ENCODE measurements around the gene ATP9B. TPM values are rescaled to one million over a fixed set of nuclear protein-coding genes. Genes with fewer than 3 reads are reported as not detected.

Gene ATP9B
- polyA plus RNA-seq, 4 donors, result 4.3 to 19.6 (median 12.2) TPM

GRCh38 chr18:79246309-79247108 is 177.3 kb downstream of the ATP9B start:
- Histone ChIP-seq H3K27me3 (ENCODE audit: control insufficient read depth in 3 of 3, insufficient read depth in 3 of 3, low read length in 3 of 3) (no peaks in the 10 kb centered on the region), H3K9me3 (ENCODE audit: control insufficient read depth in 2 of 2, insufficient read depth in 1 of 2, low read depth in 1 of 2, low read length in 1 of 2) (no peaks in the 10 kb centered on the region), H3K36me3 (ENCODE audit: control insufficient read depth in 3 of 3, insufficient read depth in 2 of 3, low read depth in 1 of 3, low read length in 3 of 3) (peaks cover 0 to 3% (median 0%) of the 10 kb centered on the region in 3 donors), H3K27ac (ENCODE audit: low read depth in 1 of 3, low read length in 2 of 3) (no peak overlapping the region), H3K4me1 (ENCODE audit: control insufficient read depth in 3 of 3, insufficient read depth in 2 of 3, low read depth in 1 of 3, low read length in 2 of 3) (no peaks in the 10 kb centered on the region), H3K4me3 (ENCODE audit: low read depth in 1 of 3, low read length in 3 of 3) (no peak overlapping the region)
- 21 to 24% (median 24%) methylated on average over 30 to 31 of the region's 31 CpGs for WGBS, 3 donors
- DNase-seq (peak; percentile 68 to 84), FAIRE-seq (no peak)

GRCh38 chr18:79248495-79249060 is 179.4 kb downstream of the ATP9B start:
- Histone ChIP-seq H3K4me3 (ENCODE audit: low read depth in 1 of 3, low read length in 3 of 3) (no peak overlapping the region), H3K27me3 (ENCODE audit: control insufficient read depth in 3 of 3, insufficient read depth in 3 of 3, low read length in 3 of 3) (no peaks in the 10 kb centered on the region), H3K9me3 (ENCODE audit: control insufficient read depth in 2 of 2, insufficient read depth in 1 of 2, low read depth in 1 of 2, low read length in 1 of 2) (no peaks in the 10 kb centered on the region), H3K27ac (ENCODE audit: low read depth in 1 of 3, low read length in 2 of 3) (no peak overlapping the region), H3K4me1 (ENCODE audit: control insufficient read depth in 3 of 3, insufficient read depth in 2 of 3, low read depth in 1 of 3, low read length in 2 of 3) (no peaks in the 10 kb centered on the region), H3K36me3 (ENCODE audit: control insufficient read depth in 3 of 3, insufficient read depth in 2 of 3, low read depth in 1 of 3, low read length in 3 of 3) (peaks cover 0 to 6% (median 0%) of the 10 kb centered on the region in 3 donors)
- no peak for FAIRE-seq
- no peak for DNase-seq
- WGBS, 3 donors, result 85 to 94% (median 92%) methylated on average over 9 of the region's 9 CpGs

GRCh38 chr18:79250301-79250981 is 181.2 kb downstream of the ATP9B start:
- no peak overlapping the region for H3K4me3 ChIP-seq (ENCODE audit: low read depth in 1 of 3, low read length in 3 of 3)
- no peaks in the 10 kb centered on the region for H3K27me3 ChIP-seq (ENCODE audit: control insufficient read depth in 3 of 3, insufficient read depth in 3 of 3, low read length in 3 of 3)
- peaks cover 0 to 14% (median 0%) of the 10 kb centered on the region in 3 donors for H3K36me3 ChIP-seq (ENCODE audit: control insufficient read depth in 3 of 3, insufficient read depth in 2 of 3, low read depth in 1 of 3, low read length in 3 of 3)
- H3K27ac ChIP-seq (ENCODE audit: low read depth in 1 of 3, low read length in 2 of 3), result no peak overlapping the region
- FAIRE-seq, result no peak
- no peak for DNase-seq
- H3K9me3 ChIP-seq (ENCODE audit: control insufficient read depth in 2 of 2, insufficient read depth in 1 of 2, low read depth in 1 of 2, low read length in 1 of 2), result no peaks in the 10 kb centered on the region
- WGBS, 3 donors, result 92 to 96% (median 93%) methylated on average over 12 of the region's 12 CpGs
- H3K4me1 ChIP-seq (ENCODE audit: control insufficient read depth in 3 of 3, insufficient read depth in 2 of 3, low read depth in 1 of 3, low read length in 2 of 3), result no peaks in the 10 kb centered on the region

DNA sequence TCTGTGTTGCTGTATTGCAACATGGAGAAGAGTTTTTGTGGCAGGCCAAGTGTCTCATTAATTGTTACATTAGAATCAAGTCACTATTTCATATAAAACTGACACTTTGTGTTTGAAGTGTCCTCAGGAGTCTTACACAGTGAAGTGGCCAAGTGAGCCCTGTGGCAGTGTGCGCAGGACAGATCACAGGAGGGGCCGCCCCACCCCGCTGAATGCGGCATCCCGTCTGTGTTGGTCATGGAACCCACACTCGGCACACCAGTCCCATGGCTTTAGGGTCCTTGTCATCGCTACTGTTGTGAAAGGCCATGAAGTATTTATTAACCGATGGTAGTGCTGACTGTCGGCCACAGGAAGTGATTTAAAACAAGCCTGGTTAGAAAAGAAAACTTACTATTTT is 181.8 kb downstream of the ATP9B start:
- no peak overlapping the region for H3K27ac ChIP-seq (ENCODE audit: low read depth in 1 of 3, low read length in 2 of 3)
- peaks cover 0 to 14% (median 0%) of the 10 kb centered on the region in 3 donors for H3K36me3 ChIP-seq (ENCODE audit: control insufficient read depth in 3 of 3, insufficient read depth in 2 of 3, low read depth in 1 of 3, low read length in 3 of 3)
- H3K4me1 ChIP-seq (ENCODE audit: control insufficient read depth in 3 of 3, insufficient read depth in 2 of 3, low read depth in 1 of 3, low read length in 2 of 3), result no peaks in the 10 kb centered on the region
- DNase-seq (no peak), FAIRE-seq (no peak)
- no peaks in the 10 kb centered on the region for H3K27me3 ChIP-seq (ENCODE audit: control insufficient read depth in 3 of 3, insufficient read depth in 3 of 3, low read length in 3 of 3)
- no peak overlapping the region for H3K4me3 ChIP-seq (ENCODE audit: low read depth in 1 of 3, low read length in 3 of 3)
- WGBS, 3 donors, result 90 to 95% (median 92%) methylated on average over 9 of the region's 9 CpGs
- H3K9me3 ChIP-seq (ENCODE audit: control insufficient read depth in 2 of 2, insufficient read depth in 1 of 2, low read depth in 1 of 2, low read length in 1 of 2), result no peaks in the 10 kb centered on the region

- DNase-seq (no peak), FAIRE-seq (no peak)
- 95 to 97% (median 95%) methylated on average over 20 of the region's 20 CpGs for WGBS, 3 donors
- Histone ChIP-seq H3K4me1 (ENCODE audit: control insufficient read depth in 3 of 3, insufficient read depth in 2 of 3, low read depth in 1 of 3, low read length in 2 of 3) (no peaks in the 10 kb centered on the region), H3K36me3 (ENCODE audit: control insufficient read depth in 3 of 3, insufficient read depth in 2 of 3, low read depth in 1 of 3, low read length in 3 of 3) (peaks cover 0 to 19% (median 0%) of the 10 kb centered on the region in 3 donors), H3K27ac (ENCODE audit: low read depth in 1 of 3, low read length in 2 of 3) (no peak overlapping the region), H3K27me3 (ENCODE audit: control insufficient read depth in 3 of 3, insufficient read depth in 3 of 3, low read length in 3 of 3) (no peaks in the 10 kb centered on the region), H3K4me3 (ENCODE audit: low read depth in 1 of 3, low read length in 3 of 3) (no peak overlapping the region), H3K9me3 (ENCODE audit: control insufficient read depth in 2 of 2, insufficient read depth in 1 of 2, low read depth in 1 of 2, low read length in 1 of 2) (no peaks in the 10 kb centered on the region)
Measured at GRCh38 chr18:79252904-79253633, 183.9 kb downstream of the ATP9B start.

GRCh38 chr18:79257480-79257879 is 188.3 kb downstream of the ATP9B start:
- peaks cover 0 to 21% (median 0%) of the 10 kb centered on the region in 3 donors for H3K36me3 ChIP-seq (ENCODE audit: control insufficient read depth in 3 of 3, insufficient read depth in 2 of 3, low read depth in 1 of 3, low read length in 3 of 3)
- FAIRE-seq, result no peak
- no peak overlapping the region for H3K27ac ChIP-seq (ENCODE audit: low read depth in 1 of 3, low read length in 2 of 3)
- no peaks in the 10 kb centered on the region for H3K27me3 ChIP-seq (ENCODE audit: control insufficient read depth in 3 of 3, insufficient read depth in 3 of 3, low read length in 3 of 3)
- H3K9me3 ChIP-seq (ENCODE audit: control insufficient read depth in 2 of 2, insufficient read depth in 1 of 2, low read depth in 1 of 2, low read length in 1 of 2), result no peaks in the 10 kb centered on the region
- no peak overlapping the region for H3K4me3 ChIP-seq (ENCODE audit: low read depth in 1 of 3, low read length in 3 of 3)
- no peak for DNase-seq
- WGBS, 3 donors, result 85 to 94% (median 91%) methylated on average over 6 of the region's 6 CpGs
- no peaks in the 10 kb centered on the region for H3K4me1 ChIP-seq (ENCODE audit: control insufficient read depth in 3 of 3, insufficient read depth in 2 of 3, low read depth in 1 of 3, low read length in 2 of 3)

DNA sequence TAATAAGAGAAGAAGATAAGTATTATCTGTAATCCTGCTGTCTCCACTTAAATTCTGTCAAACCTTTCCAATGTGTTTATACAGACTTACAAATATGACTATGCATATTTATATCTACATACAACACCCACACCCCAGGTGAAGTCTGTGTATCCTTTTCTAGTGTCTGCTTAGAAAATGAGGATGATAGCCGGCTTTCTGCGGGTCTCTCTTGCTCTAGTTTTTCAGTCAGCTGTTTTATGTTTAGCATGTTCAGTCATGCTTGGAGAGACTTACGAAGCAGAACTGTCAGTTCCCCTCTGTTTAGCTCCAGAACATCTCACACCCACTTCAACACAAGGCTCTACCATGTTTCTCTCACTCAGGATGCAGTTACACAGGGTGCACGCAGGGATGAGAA is 189.3 kb downstream of the ATP9B start:
- no peaks in the 10 kb centered on the region for H3K9me3 ChIP-seq (ENCODE audit: control insufficient read depth in 2 of 2, insufficient read depth in 1 of 2, low read depth in 1 of 2, low read length in 1 of 2)
- H3K27ac ChIP-seq (ENCODE audit: low read depth in 1 of 3, low read length in 2 of 3), result no peak overlapping the region
- H3K36me3 ChIP-seq (ENCODE audit: control insufficient read depth in 3 of 3, insufficient read depth in 2 of 3, low read depth in 1 of 3, low read length in 3 of 3), result peaks cover 0 to 18% (median 2%) of the 10 kb centered on the region in 3 donors
- no peaks in the 10 kb centered on the region for H3K4me1 ChIP-seq (ENCODE audit: control insufficient read depth in 3 of 3, insufficient read depth in 2 of 3, low read depth in 1 of 3, low read length in 2 of 3)
- no peak overlapping the region for H3K4me3 ChIP-seq (ENCODE audit: low read depth in 1 of 3, low read length in 3 of 3)
- no peak for FAIRE-seq
- H3K27me3 ChIP-seq (ENCODE audit: control insufficient read depth in 3 of 3, insufficient read depth in 3 of 3, low read length in 3 of 3), result no peaks in the 10 kb centered on the region
- DNase-seq, result no peak
- WGBS, 3 donors, result 86 to 94% (median 93%) methylated on average over 4 of the region's 4 CpGs

DNA sequence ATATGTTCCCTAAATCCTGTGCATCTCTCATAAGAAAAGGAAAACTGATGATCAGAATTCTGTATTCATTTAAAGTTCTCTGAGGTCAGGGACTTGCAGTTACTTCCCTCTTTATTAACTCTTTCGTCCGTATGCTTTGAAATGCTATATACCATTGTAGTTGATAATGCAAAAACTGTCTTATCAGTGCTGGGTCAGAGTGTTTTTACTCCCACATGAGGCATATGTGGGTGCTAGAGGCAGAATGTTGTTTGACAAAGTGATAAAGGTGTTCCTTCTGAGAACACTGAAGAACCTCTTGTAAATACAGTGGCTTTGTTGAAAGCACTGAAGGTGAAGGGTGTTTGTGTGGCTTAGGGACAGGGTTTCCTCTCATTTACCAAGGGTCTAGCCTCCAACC is 190.0 kb downstream of the ATP9B start:
- Histone ChIP-seq H3K4me1 (ENCODE audit: control insufficient read depth in 3 of 3, insufficient read depth in 2 of 3, low read depth in 1 of 3, low read length in 2 of 3) (no peaks in the 10 kb centered on the region), H3K4me3 (ENCODE audit: low read depth in 1 of 3, low read length in 3 of 3) (no peak overlapping the region), H3K27me3 (ENCODE audit: control insufficient read depth in 3 of 3, insufficient read depth in 3 of 3, low read length in 3 of 3) (no peaks in the 10 kb centered on the region), H3K9me3 (ENCODE audit: control insufficient read depth in 2 of 2, insufficient read depth in 1 of 2, low read depth in 1 of 2, low read length in 1 of 2) (no peaks in the 10 kb centered on the region), H3K27ac (ENCODE audit: low read depth in 1 of 3, low read length in 2 of 3) (no peak overlapping the region), H3K36me3 (ENCODE audit: control insufficient read depth in 3 of 3, insufficient read depth in 2 of 3, low read depth in 1 of 3, low read length in 3 of 3) (peaks cover 0 to 18% (median 2%) of the 10 kb centered on the region in 3 donors)
- 85 to 95% (median 90%) methylated on average over 2 of the region's 2 CpGs for WGBS, 3 donors
- no peak for DNase-seq
- FAIRE-seq, result no peak

Data from small intestine (tissue), 7 donors.